T-helper 2 cell treated with Interferon-gamma antibody and Interleukin-4, amounts not matched to agents 5 μg/mL and 100 μg/mL, for 36 hours (primary cell): Measurements from ENCODE around the gene OXLD1.
"Not testable (repeated sequence)": the region's sequence is repeated elsewhere in the genome, so short reads cannot be mapped to it uniquely, and the experiment has no call there.

ENCODE experiments used
- DNase-seq: peaks from one replicate; pipeline ENCODE4 v3.0.0; 2021; ENCODE audit warnings: low spot score
- H3K27ac Mint-ChIP-seq: one replicate; pipeline ENCODE4 v1.8.0; 2021; ENCODE audit warnings: mild to moderate bottlenecking, mixed read lengths
- H3K27me3 Mint-ChIP-seq: one replicate; pipeline ENCODE4 v1.8.0; 2021; ENCODE audit warnings: low read depth, mixed read lengths
- H3K36me3 Mint-ChIP-seq: one replicate; pipeline ENCODE4 v1.8.0; 2021; ENCODE audit warnings: low read depth, mixed read lengths
- H3K4me1 Mint-ChIP-seq: one replicate; pipeline ENCODE4 v1.8.0; 2021; ENCODE audit warnings: low read depth, mixed read lengths
- H3K4me3 Mint-ChIP-seq: one replicate; pipeline ENCODE4 v1.8.0; 2022; ENCODE audit warnings: mild to moderate bottlenecking, moderate library complexity, mixed read lengths
- H3K9me3 Mint-ChIP-seq: one replicate; pipeline ENCODE4 v1.8.0; 2021; ENCODE audit warnings: mixed read lengths

OXLD1 gene

GRCh38 chr17:81682565-81683207 lies 16.3 kb upstream of the OXLD1 start:
- H3K9me3 Mint-ChIP-seq: no peaks in the 10 kb centered on the region
- H3K36me3 Mint-ChIP-seq: peaks cover 28% of the 10 kb centered on the region
- peaks cover 2% of the 10 kb centered on the region for H3K27me3 Mint-ChIP-seq
- H3K4me3 Mint-ChIP-seq: peak overlapping the region; percentile 92
- H3K27ac Mint-ChIP-seq: peak overlapping the region; percentile 26
- DNase-seq: no peak
- peaks cover 17% of the 10 kb centered on the region for H3K4me1 Mint-ChIP-seq

- Mint-ChIP-seq H3K27me3 (peaks cover 2% of the 10 kb centered on the region), H3K9me3 (no peaks in the 10 kb centered on the region), H3K4me3 (peak overlapping the region; percentile 12), H3K4me1 (peaks cover 17% of the 10 kb centered on the region), H3K36me3 (peaks cover 19% of the 10 kb centered on the region), H3K27ac (no peak overlapping the region)
- DNase-seq: no peak
Observed at GRCh38 chr17:81681672-81682071, 15.3 kb upstream of the OXLD1 start.

- no peak for DNase-seq
- H3K9me3 Mint-ChIP-seq: no peaks in the 10 kb centered on the region
- no peak overlapping the region for H3K27ac Mint-ChIP-seq
- H3K4me1 Mint-ChIP-seq: peaks cover 18% of the 10 kb centered on the region
- peaks cover 15% of the 10 kb centered on the region for H3K36me3 Mint-ChIP-seq
- peaks cover 2% of the 10 kb centered on the region for H3K27me3 Mint-ChIP-seq
- H3K4me3 Mint-ChIP-seq: no peak overlapping the region
Observed at GRCh38 chr17:81680150-81680549, 13.7 kb upstream of the OXLD1 start.

- H3K4me1 Mint-ChIP-seq: peaks cover 4% of the 10 kb centered on the region
- H3K4me3 Mint-ChIP-seq: no peak overlapping the region
- H3K27ac Mint-ChIP-seq: no peak overlapping the region
- peaks cover 24% of the 10 kb centered on the region for H3K36me3 Mint-ChIP-seq
- no peaks in the 10 kb centered on the region for H3K27me3 Mint-ChIP-seq
- DNase-seq: no peak
- H3K9me3 Mint-ChIP-seq: no peaks in the 10 kb centered on the region
Observed at GRCh38 chr17:81676906-81677305, 10.5 kb upstream of the OXLD1 start.

- not testable (repeated sequence) for H3K4me3 Mint-ChIP-seq, H3K4me1 Mint-ChIP-seq, H3K9me3 Mint-ChIP-seq, H3K27me3 Mint-ChIP-seq, DNase-seq
- Mint-ChIP-seq H3K27ac (peak overlapping the region; percentile 8), H3K36me3 (peaks cover 28% of the 10 kb centered on the region)
Observed at GRCh38 chr17:81675515-81676221, 9.3 kb upstream of the OXLD1 start.

- Mint-ChIP-seq H3K27me3 (no peaks in the 10 kb centered on the region), H3K27ac (no peak overlapping the region), H3K4me1 (peaks cover 4% of the 10 kb centered on the region), H3K9me3 (no peaks in the 10 kb centered on the region), H3K36me3 (peaks cover 38% of the 10 kb centered on the region), H3K4me3 (no peak overlapping the region)
- no peak for DNase-seq
Observed at GRCh38 chr17:81673561-81674258, 7.3 kb upstream of the OXLD1 start.

- H3K4me1 Mint-ChIP-seq: peaks cover 10% of the 10 kb centered on the region
- H3K4me3 Mint-ChIP-seq: no peak overlapping the region
- H3K9me3 Mint-ChIP-seq: no peaks in the 10 kb centered on the region
- DNase-seq: no peak
- H3K27me3 Mint-ChIP-seq: no peaks in the 10 kb centered on the region
- H3K27ac Mint-ChIP-seq: no peak overlapping the region
- H3K36me3 Mint-ChIP-seq: peaks cover 43% of the 10 kb centered on the region
Observed at GRCh38 chr17:81672954-81673353, 6.5 kb upstream of the OXLD1 start.

GRCh38 chr17:81672504-81672903 lies 6.1 kb upstream of the OXLD1 start:
- Mint-ChIP-seq H3K4me1 (peaks cover 13% of the 10 kb centered on the region), H3K4me3 (no peak overlapping the region), H3K9me3 (no peaks in the 10 kb centered on the region), H3K27me3 (no peaks in the 10 kb centered on the region), H3K36me3 (peaks cover 48% of the 10 kb centered on the region), H3K27ac (no peak overlapping the region)
- no peak for DNase-seq

GRCh38 chr17:81667754-81668153 lies 1.3 kb upstream of the OXLD1 start:
- Mint-ChIP-seq H3K9me3 (no peaks in the 10 kb centered on the region), H3K36me3 (peaks cover 53% of the 10 kb centered on the region), H3K27ac (peak overlapping the region; percentile 69), H3K4me3 (peak overlapping the region; percentile 99), H3K27me3 (no peaks in the 10 kb centered on the region), H3K4me1 (peaks cover 23% of the 10 kb centered on the region)
- no peak for DNase-seq

- Mint-ChIP-seq H3K4me3 (peak overlapping the region; percentile 99), H3K4me1 (peaks cover 28% of the 10 kb centered on the region), H3K27me3 (no peaks in the 10 kb centered on the region), H3K36me3 (peaks cover 38% of the 10 kb centered on the region), H3K27ac (peak overlapping the region; percentile 98), H3K9me3 (no peaks in the 10 kb centered on the region)
- DNase-seq: no peak
Observed at GRCh38 chr17:81666092-81666341, 388 bp downstream of the OXLD1 start.

GRCh38 chr17:81665205-81666091 lies 957 bp downstream of the OXLD1 start:
- peak overlapping the region; percentile 98 for H3K27ac Mint-ChIP-seq
- H3K4me3 Mint-ChIP-seq: peak overlapping the region; percentile 99
- DNase-seq: peak; percentile 38
- peaks cover 38% of the 10 kb centered on the region for H3K36me3 Mint-ChIP-seq
- peaks cover 28% of the 10 kb centered on the region for H3K4me1 Mint-ChIP-seq
- no peaks in the 10 kb centered on the region for H3K27me3 Mint-ChIP-seq
- H3K9me3 Mint-ChIP-seq: no peaks in the 10 kb centered on the region

- Mint-ChIP-seq H3K9me3 (no peaks in the 10 kb centered on the region), H3K36me3 (peaks cover 28% of the 10 kb centered on the region), H3K27ac (peak overlapping the region; percentile 90), H3K4me3 (no peak overlapping the region), H3K27me3 (no peaks in the 10 kb centered on the region), H3K4me1 (peaks cover 28% of the 10 kb centered on the region)
- no peak for DNase-seq
Observed at GRCh38 chr17:81664051-81664470, 2.3 kb downstream of the OXLD1 start.

- Mint-ChIP-seq H3K36me3 (peaks cover 17% of the 10 kb centered on the region), H3K9me3 (no peaks in the 10 kb centered on the region), H3K27me3 (no peaks in the 10 kb centered on the region), H3K27ac (no peak overlapping the region), H3K4me1 (peaks cover 22% of the 10 kb centered on the region), H3K4me3 (no peak overlapping the region)
- DNase-seq: no peak
Observed at GRCh38 chr17:81662002-81662401, 4.4 kb downstream of the OXLD1 start.

GRCh38 chr17:81660441-81660840 lies 6.0 kb downstream of the OXLD1 start:
- peaks cover 19% of the 10 kb centered on the region for H3K4me1 Mint-ChIP-seq
- no peak overlapping the region for H3K27ac Mint-ChIP-seq
- H3K4me3 Mint-ChIP-seq: no peak overlapping the region
- H3K36me3 Mint-ChIP-seq: peaks cover 8% of the 10 kb centered on the region
- H3K9me3 Mint-ChIP-seq: no peaks in the 10 kb centered on the region
- DNase-seq: no peak
- no peaks in the 10 kb centered on the region for H3K27me3 Mint-ChIP-seq
